Measurements from ENCODE around the gene SMARCE1.

The SMARCE1 gene

GRCh38 chr17:40664582-40665333 lies 17.1 kb upstream of the SMARCE1 start, which contains the start of gene KRT222:
Gene KRT222 (minus strand): TSS chr17:40665177. CDS start chr17:40665099, 78 bp downstream.
- peak within 1 kb of the TSS; percentile 45 for H3K4me3 ChIP-seq (ENCODE audit: low read depth, low read length)
- ChIA-PET POLR2A (no interaction called here), CTCF (interaction anchor here (0.6 to 1.5 kb wide), 4 partner anchors 45 to 1001 kb away, joined by 3 to 7 read pairs (median 4); no protein-coding TSS in a partner anchor)
- peak; percentile 33 for TF ChIP-seq ZNF335 (tag by site-specific recombination; conservative IDR thresholded peaks at IDR 0.05)
- no peak for TF ChIP-seq ZNF664 (tag by site-specific recombination; IDR thresholded peaks at IDR 0.05)
- TF ChIP-seq ZNF416 (tag by site-specific recombination; IDR thresholded peaks at IDR 0.05): no peak
- no peak for TF ChIP-seq MEIS1 (CRISPR knock-in tag; IDR thresholded peaks at IDR 0.05; ENCODE audit: borderline replicate concordance)
- TF ChIP-seq, protein P1, sequence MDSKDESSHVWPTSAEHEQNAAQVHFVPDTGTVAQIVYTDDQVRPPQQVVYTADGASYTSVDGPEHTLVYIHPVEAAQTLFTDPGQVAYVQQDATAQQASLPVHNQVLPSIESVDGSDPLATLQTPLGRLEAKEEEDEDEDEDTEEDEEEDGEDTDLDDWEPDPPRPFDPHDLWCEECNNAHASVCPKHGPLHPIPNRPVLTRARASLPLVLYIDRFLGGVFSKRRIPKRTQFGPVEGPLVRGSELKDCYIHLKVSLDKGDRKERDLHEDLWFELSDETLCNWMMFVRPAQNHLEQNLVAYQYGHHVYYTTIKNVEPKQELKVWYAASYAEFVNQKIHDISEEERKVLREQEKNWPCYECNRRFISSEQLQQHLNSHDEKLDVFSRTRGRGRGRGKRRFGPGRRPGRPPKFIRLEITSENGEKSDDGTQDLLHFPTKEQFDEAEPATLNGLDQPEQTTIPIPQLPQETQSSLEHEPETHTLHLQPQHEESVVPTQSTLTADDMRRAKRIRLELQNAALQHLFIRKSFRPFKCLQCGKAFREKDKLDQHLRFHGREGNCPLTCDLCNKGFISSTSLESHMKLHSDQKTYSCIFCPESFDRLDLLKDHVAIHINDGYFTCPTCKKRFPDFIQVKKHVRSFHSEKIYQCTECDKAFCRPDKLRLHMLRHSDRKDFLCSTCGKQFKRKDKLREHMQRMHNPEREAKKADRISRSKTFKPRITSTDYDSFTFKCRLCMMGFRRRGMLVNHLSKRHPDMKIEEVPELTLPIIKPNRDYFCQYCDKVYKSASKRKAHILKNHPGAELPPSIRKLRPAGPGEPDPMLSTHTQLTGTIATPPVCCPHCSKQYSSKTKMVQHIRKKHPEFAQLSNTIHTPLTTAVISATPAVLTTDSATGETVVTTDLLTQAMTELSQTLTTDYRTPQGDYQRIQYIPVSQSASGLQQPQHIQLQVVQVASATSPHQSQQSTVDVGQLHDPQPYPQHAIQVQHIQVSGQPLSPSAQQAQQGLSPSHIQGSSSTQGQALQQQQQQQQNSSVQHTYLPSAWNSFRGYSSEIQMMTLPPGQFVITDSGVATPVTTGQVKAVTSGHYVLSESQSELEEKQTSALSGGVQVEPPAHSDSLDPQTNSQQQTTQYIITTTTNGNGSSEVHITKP (tag by site-specific recombination; IDR thresholded peaks at IDR 0.05): peak; percentile 83
- TF ChIP-seq ZNF214 (tag by site-specific recombination; IDR thresholded peaks at IDR 0.05; ENCODE audit: borderline replicate concordance): no peak
- no peak for TF ChIP-seq YY1 (tag by site-specific recombination; IDR thresholded peaks at IDR 0.05)
- peak; percentile 74 for TF ChIP-seq ZNF600 (tag by site-specific recombination; IDR thresholded peaks at IDR 0.05)
- TF ChIP-seq, protein P2, sequence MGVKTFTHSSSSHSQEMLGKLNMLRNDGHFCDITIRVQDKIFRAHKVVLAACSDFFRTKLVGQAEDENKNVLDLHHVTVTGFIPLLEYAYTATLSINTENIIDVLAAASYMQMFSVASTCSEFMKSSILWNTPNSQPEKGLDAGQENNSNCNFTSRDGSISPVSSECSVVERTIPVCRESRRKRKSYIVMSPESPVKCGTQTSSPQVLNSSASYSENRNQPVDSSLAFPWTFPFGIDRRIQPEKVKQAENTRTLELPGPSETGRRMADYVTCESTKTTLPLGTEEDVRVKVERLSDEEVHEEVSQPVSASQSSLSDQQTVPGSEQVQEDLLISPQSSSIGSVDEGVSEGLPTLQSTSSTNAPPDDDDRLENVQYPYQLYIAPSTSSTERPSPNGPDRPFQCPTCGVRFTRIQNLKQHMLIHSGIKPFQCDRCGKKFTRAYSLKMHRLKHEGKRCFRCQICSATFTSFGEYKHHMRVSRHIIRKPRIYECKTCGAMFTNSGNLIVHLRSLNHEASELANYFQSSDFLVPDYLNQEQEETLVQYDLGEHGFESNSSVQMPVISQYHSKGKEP (tag by site-specific recombination; IDR thresholded peaks at IDR 0.05): no peak
- TF ChIP-seq, protein P3, sequence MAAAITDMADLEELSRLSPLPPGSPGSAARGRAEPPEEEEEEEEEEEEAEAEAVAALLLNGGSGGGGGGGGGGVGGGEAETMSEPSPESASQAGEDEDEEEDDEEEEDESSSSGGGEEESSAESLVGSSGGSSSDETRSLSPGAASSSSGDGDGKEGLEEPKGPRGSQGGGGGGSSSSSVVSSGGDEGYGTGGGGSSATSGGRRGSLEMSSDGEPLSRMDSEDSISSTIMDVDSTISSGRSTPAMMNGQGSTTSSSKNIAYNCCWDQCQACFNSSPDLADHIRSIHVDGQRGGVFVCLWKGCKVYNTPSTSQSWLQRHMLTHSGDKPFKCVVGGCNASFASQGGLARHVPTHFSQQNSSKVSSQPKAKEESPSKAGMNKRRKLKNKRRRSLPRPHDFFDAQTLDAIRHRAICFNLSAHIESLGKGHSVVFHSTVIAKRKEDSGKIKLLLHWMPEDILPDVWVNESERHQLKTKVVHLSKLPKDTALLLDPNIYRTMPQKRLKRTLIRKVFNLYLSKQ (tag by site-specific recombination; IDR thresholded peaks at IDR 0.05; ENCODE audit: borderline replicate concordance): no peak
- no peak for TF ChIP-seq ZNF366 (tag by site-specific recombination; conservative IDR thresholded peaks at IDR 0.05)
- TF ChIP-seq ZNF274 (IDR thresholded peaks at IDR 0.05; ENCODE audit: low read length): no peak
- no peak for TF ChIP-seq ZNF274 (tag by site-specific recombination; IDR thresholded peaks at IDR 0.05; ENCODE audit: borderline replicate concordance)
- TF ChIP-seq SCRT1 (tag by site-specific recombination; IDR thresholded peaks at IDR 0.05; ENCODE audit: borderline replicate concordance): no peak
- no peak for TF ChIP-seq HOXC10 (CRISPR knock-in tag; IDR thresholded peaks at IDR 0.05)
- no peak for TF ChIP-seq KLF16 (tag by site-specific recombination; IDR thresholded peaks at IDR 0.05)
- no peak for TF ChIP-seq ZNF433 (tag by site-specific recombination; IDR thresholded peaks at IDR 0.05; ENCODE audit: low read depth)
- TF ChIP-seq, protein P4, sequence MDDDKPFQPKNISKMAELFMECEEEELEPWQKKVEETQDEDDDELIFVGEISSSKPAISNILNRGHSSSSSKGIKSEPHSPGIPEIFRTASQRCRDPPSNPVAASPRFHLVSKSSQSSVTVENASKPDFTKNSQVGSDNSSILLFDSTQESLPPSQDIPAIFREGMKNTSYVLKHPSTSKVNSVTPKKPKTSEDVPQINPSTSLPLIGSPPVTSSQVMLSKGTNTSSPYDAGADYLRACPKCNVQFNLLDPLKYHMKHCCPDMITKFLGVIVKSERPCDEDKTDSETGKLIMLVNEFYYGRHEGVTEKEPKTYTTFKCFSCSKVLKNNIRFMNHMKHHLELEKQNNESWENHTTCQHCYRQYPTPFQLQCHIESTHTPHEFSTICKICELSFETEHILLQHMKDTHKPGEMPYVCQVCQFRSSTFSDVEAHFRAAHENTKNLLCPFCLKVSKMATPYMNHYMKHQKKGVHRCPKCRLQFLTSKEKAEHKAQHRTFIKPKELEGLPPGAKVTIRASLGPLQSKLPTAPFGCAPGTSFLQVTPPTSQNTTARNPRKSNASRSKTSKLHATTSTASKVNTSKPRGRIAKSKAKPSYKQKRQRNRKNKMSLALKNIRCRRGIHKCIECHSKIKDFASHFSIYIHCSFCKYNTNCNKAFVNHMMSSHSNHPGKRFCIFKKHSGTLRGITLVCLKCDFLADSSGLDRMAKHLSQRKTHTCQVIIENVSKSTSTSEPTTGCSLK (tag by site-specific recombination; IDR thresholded peaks at IDR 0.05): no peak
- peak; percentile 90 for TF ChIP-seq ZBTB17 (tag by site-specific recombination; IDR thresholded peaks at IDR 0.05)
- no peak for TF ChIP-seq WT1 (tag by site-specific recombination; IDR thresholded peaks at IDR 0.05)
- no peak for TF ChIP-seq ZFP69B (tag by site-specific recombination; IDR thresholded peaks at IDR 0.05)
- TF ChIP-seq ZNF48 (tag by site-specific recombination; IDR thresholded peaks at IDR 0.05): no peak
- no peak for TF ChIP-seq ZSCAN4 (tag by site-specific recombination; IDR thresholded peaks at IDR 0.05)
- H3K4me1 ChIP-seq (ENCODE audit: control insufficient read depth, insufficient read depth, low read length): no peaks in the 10 kb centered on the region
- H3K36me3 ChIP-seq (ENCODE audit: control insufficient read depth in 2 of 2, insufficient read depth in 1 of 2, low read length in 2 of 2): peaks cover 0 to under 1% of the 10 kb centered on the region in 2 experiments; a peak in 1 of 3 replicates
- no peaks in the 10 kb centered on the region for H3K9me3 ChIP-seq (ENCODE audit: control insufficient read depth, insufficient read depth, low read depth, low read length)
- no peak within 1 kb of the TSS for H3K27ac ChIP-seq (ENCODE audit: extremely low read depth, low read depth, low read length)
